ENCODE measurements around the gene RPP25L. TPM values are rescaled to one million over a fixed set of nuclear protein-coding genes. Genes with fewer than 3 reads are reported as not detected.

Gene RPP25L
- total and polyA plus RNA-seq, 2 of the 4 experiments (the other 2 are of a cell fraction), result 20.4 to 26.3 TPM

- POLR2A ChIA-PET (ENCODE audit: unreplicated experiment), result no interaction called here
- H2AK5ac ChIP-seq (ENCODE audit: low read depth, low read length), result no peak overlapping the region
- H3K18ac ChIP-seq (ENCODE audit: low read depth, low read length), result no peak overlapping the region
- H4K20me1 ChIP-seq (ENCODE audit: insufficient read depth, low read length), result no peaks in the 10 kb centered on the region
- no peak overlapping the region for H4K8ac ChIP-seq (ENCODE audit: low read depth in 2 of 2, low read length in 2 of 2)
- peaks cover 10% of the 10 kb centered on the region for H3K4me1 ChIP-seq (ENCODE audit: control insufficient read depth, insufficient read depth, low read length)
- no CpG with 5 or more reads among the region's 2 CpGs for WGBS, 2 experiments (ENCODE audit: extremely low coverage in 2 of 2, insufficient read length in 1 of 2)
- peaks cover 18% of the 10 kb centered on the region for H3K9me1 ChIP-seq (ENCODE audit: insufficient read depth, low read length)
- in situ Hi-C loops (cut with MboI; ENCODE audit: low sequenced_read_pairs) (no loop called here), dilution Hi-C loops (cut with HindIII; ENCODE audit: low sequenced_read_pairs, unreplicated experiment) (no loop called here), intact Hi-C loops (cut with micrococcal nuclease) (no loop called here)
- H2AK9ac ChIP-seq (replicated peaks; ENCODE audit: low read depth, low read length, poor library complexity), result no peak overlapping the region
- no peak overlapping the region for H2AFZ ChIP-seq (replicated peaks; ENCODE audit: low read length, poor library complexity)
- H2BK120ac ChIP-seq (ENCODE audit: low read depth, low read length), result no peak overlapping the region
- H4K91ac ChIP-seq (ENCODE audit: insufficient read depth, low read depth, low read length), result no peak overlapping the region
- H3K9ac ChIP-seq (ENCODE audit: low read depth, low read length), result no peak overlapping the region
- no peaks in the 10 kb centered on the region for H3K9me3 ChIP-seq (ENCODE audit: control insufficient read depth, insufficient read depth, low read length)
- no peak overlapping the region for H3K27ac ChIP-seq (ENCODE audit: insufficient read depth, low read length)
- no peak overlapping the region for H2BK20ac ChIP-seq (ENCODE audit: low read depth, low read length)
- peaks cover 16 to 32% of the 10 kb centered on the region in 2 experiments for H3K79me1 ChIP-seq (ENCODE audit: low read depth in 1 of 2, low read length in 2 of 2)
- H3K4me2 ChIP-seq (ENCODE audit: low read depth, low read length), result no peak overlapping the region
- DNase-seq (no peak), ATAC-seq (ENCODE audit: low read depth) (no peak)
- no peak overlapping the region for H3K4ac ChIP-seq (ENCODE audit: low read depth, low read length)
- H3K56ac ChIP-seq (ENCODE audit: extremely low read depth, insufficient read depth, low read length), result no peak overlapping the region
- no peaks in the 10 kb centered on the region for H3K27me3 ChIP-seq (ENCODE audit: control insufficient read depth, insufficient read depth, low read length)
- no TSS peak for BruUV-seq (replicated peaks)
- H3K14ac ChIP-seq (replicated peaks; ENCODE audit: low read depth, low read length), result no peak overlapping the region
- H2BK15ac ChIP-seq (ENCODE audit: low read depth, low read length), result no peak overlapping the region
- CTCF ChIA-PET, result no interaction called here
- no peak overlapping the region for H2BK5ac ChIP-seq (ENCODE audit: low read depth, low read length, poor library complexity, severe bottlenecking)
- no peak overlapping the region for H4K5ac ChIP-seq (ENCODE audit: low read depth, low read length)
- no peak overlapping the region for H3K4me3 ChIP-seq (ENCODE audit: insufficient read depth, low read depth, low read length)
- no peak overlapping the region for H3K23ac ChIP-seq (ENCODE audit: low read depth, low read length)
- TF ChIP-seq BHLHE40 (IDR thresholded peaks at IDR 0.05; ENCODE audit: low read depth, low read length), result no peak
- no peak for TF ChIP-seq CHD1 (IDR thresholded peaks at IDR 0.05; ENCODE audit: low read depth, low read length)
- peaks cover 25% of the 10 kb centered on the region for H3K36me3 ChIP-seq (ENCODE audit: control insufficient read depth, insufficient read depth, low read length)
Measured at GRCh38 chr9:34615132-34615531, 3.2 kb upstream of the RPP25L start.

Data from IMR-90 (cell line).